Dermis blood vessel endothelial cell (primary cell): Measurements from ENCODE around the gene CRB2. TPM values are rescaled to one million over a fixed set of nuclear protein-coding genes. Genes with fewer than 3 reads are reported as not detected.
"Not testable (repeated sequence)": the region's sequence is repeated elsewhere in the genome, so short reads cannot be mapped to it uniquely, and the experiment has no call there.

Experiments used
- DNase-seq: peaks from one replicate; pipeline ENCODE4 v3.0.0; 2010
- total RNA-seq: library from RNA; depleted of rRNA; stranded (reverse); fragments of >200 nt; gene quantifications from 2 replicates; pipeline ENCODE4 v1.2.3, GENCODE V29; 2014

The CRB2 gene
- total RNA-seq, 1 donor from 2014 or later: not detected

GRCh38 chr9:123329329-123329955, 26.6 kb upstream of the CRB2 start:
- peak; percentile 17 for DNase-seq

DNA sequence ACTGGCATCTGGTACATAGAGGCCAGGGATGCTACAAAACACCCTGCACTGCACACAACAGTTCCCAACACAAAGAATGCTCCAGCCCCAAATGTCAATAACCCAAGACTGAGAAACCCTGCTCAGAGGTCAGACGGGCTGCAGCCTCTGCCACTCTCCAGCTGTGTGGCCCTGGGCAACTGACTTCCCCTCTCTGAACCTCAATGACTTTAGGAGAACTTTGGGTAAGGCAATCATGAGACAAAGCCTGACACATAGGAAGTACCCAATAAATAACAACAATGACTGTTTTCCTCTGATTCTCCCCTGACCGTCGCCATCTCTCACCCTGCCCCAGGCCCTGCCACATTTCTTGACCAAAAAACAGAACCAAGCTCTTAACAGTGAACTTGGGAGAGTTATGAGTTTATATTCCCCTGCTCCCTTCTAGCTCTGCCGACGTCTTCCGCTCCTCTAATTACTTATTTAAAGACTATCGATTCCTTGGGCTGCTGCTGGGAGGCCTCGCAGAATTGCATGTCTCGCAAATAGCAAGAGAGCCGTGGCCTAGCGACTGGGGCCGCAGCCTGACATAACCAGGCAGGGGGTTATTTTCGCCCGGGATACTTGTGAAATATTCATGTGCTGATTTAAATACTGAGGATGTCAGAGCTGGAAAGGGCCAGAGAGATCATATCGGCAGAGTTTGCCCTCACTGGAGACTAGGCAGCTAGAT, 24.5 kb upstream of the CRB2 start:
- no peak for DNase-seq

- not testable (repeated sequence) for DNase-seq
Observed at GRCh38 chr9:123333058-123333669, 22.8 kb upstream of the CRB2 start.

- no peak for DNase-seq
Observed at GRCh38 chr9:123334639-123335038, 21.4 kb upstream of the CRB2 start.

DNA sequence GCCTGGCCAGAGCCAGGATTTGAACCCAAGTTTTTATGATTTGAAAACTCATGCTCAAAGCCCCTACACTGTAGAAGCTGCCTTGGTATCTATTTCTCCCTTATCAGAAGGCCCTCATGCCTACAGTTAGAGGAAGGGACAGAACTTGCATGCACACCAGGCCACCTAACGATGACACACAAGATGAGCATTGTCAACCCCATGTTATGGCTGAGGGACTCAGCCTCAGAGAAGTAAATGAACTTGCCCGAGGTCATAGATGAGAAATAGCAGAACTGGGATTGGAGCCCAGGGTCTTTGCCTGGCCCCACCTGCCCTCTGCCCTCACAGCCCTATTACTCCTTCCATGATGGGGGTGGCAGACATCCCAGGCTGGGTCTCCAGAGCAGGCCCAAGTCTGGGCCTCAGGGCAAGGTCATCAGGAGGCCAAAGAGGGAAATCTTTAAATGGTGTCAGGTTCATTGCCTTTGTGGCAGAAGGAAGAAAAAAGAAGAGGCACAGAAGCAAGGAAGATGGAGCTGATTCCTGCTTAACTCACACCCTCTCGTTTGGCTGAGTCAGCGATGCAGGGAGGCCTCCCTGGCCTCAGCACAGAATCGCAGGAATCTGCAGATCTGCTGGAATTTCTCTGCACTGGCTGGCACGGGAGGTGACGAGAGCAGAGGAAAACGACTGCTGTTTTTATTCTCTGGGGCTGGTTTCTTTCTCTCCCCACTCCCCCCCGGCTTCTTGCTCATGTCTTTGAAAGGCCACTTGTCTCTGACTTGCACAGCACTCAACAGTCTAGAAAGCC, 20.6 kb upstream of the CRB2 start:
- no peak for DNase-seq

GRCh38 chr9:123335986-123336329, 20.0 kb upstream of the CRB2 start:
- DNase-seq: no peak

GRCh38 chr9:123336449-123336848, 19.5 kb upstream of the CRB2 start:
- no peak for DNase-seq

- DNase-seq: no peak
Observed at GRCh38 chr9:123336959-123337358, 19.0 kb upstream of the CRB2 start.

GRCh38 chr9:123337971-123338370, 18.0 kb upstream of the CRB2 start:
- DNase-seq: no peak

DNA sequence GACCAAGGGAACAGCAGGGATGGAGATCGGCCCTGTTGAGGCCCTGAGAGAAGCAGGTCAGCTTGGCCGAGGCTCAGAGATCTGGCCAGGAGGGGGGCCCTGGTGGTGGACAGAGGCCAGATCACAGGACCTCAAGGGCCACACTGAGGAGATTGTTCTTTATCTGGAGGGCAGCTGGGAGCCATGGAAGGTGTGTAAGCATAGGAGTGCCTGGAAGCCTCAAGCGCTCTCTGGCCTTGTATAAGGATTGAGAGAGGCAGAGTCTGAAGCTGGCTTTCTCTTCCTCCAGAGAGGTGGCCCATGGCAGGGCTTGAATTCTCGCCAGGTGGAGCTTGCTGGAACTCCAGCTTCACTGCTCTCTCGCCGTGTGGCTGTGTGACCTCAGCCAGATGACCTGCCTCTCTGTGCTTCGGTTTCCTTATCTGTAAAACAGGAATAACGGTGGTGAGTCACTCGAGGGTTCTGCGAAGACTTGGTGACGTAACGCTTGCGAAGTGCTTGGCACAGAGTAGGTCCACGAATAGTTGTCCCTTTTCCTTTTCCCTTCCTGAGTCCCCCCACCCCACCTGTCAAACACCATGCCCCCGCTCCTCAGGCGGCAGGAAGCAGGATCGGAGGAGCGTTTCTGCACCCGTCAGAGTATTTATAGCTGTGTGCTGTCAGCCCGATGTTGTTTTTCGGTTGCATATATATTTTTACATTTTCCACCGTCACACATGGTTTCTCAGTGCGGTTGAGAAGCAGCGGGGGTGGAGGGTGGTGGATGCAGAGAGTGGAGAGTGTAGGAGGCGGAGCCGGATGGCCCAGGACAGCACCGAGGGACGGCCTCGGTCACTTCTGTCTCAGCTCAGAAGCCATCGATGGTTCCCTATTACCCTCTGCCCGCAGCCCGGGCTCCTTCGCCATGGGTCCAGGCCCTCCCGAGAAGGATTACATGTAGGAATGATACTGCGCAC, 17.0 kb upstream of the CRB2 start:
- DNase-seq: peak; percentile 66

GRCh38 chr9:123339666-123340510, 16.1 kb upstream of the CRB2 start:
- peak; percentile 64 for DNase-seq

- no peak for DNase-seq
Observed at GRCh38 chr9:123341816-123342215, 14.2 kb upstream of the CRB2 start.

- DNase-seq: no peak
Observed at GRCh38 chr9:123342247-123342646, 13.8 kb upstream of the CRB2 start.

DNA sequence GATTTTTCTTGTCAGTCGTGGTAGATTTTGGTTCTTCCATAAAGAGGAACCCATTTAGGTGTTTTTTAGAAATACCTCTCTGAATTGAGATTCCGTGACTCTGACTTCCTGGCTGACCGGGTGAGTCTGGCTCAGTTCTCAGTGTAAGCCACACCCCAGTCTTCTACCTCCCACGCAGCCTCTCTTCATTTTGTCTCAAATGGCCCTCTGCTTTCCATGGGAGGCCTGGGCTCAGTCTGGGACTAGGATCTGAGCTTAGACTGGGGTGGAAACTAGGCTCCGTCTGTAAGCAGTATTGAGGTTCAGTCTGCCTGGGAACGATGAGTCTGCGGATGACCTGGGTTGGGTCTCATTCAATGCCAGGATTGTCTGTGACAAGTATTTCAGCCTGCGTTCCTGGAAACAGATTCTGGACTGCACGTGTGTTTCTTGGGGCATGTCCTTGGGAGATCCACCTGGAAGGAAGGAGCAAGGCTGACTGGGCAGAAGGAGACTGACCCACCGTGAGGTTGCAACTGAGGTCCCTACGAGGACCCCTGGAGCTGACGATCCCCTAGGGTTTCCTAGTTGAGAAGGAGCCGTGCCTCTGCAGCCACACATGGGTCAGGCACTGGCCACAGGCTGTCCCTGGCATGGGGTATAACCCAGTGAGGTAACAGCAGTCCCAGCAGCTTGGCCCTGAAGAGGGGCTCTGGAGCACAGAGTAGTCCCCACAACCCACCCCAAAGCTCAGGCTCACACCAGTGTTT, 12.4 kb upstream of the CRB2 start:
- no peak for DNase-seq

GRCh38 chr9:123344192-123344949, 11.6 kb upstream of the CRB2 start:
- DNase-seq: no peak

DNA sequence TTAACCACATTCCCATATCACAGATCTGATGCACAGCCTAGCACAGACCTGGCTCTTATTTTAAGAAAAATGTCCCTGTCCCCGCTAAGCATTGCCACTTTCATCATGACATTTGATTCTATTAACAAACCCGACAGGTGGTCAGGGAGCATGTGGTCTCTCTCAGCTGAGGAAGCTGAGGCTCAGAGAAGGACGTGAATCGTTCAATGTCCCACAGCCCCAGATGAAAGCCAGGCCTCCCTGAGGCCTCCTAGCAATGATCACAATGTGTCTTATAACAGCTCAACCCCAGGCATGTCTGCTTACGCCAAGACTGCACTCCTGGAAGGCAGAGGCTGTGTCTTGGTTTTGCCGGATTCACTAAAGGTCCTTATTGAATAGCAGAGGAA, 10.4 kb upstream of the CRB2 start:
- no peak for DNase-seq

DNA sequence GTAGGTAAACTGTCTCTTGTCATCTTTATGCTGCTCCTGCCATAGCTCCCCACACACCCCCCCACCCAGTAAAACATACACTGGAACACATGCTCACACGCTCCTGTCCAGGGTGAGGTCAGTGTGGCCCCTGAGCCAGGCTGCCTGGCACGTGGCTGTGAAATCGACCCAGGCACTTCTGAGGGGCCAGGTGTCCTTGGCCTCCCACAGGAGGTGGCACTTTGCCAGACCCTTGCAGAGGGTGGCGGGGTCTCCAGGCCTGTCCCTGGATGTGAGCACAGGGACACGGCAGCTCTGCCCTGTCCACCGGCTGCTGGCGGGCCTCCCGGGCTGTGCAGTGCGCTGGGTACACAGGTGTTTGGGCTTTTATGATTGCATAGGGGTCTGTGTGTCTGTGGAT, 10.0 kb upstream of the CRB2 start:
- no peak for DNase-seq

- no peak for DNase-seq
Observed at GRCh38 chr9:123346826-123347225, 9.2 kb upstream of the CRB2 start.

DNA sequence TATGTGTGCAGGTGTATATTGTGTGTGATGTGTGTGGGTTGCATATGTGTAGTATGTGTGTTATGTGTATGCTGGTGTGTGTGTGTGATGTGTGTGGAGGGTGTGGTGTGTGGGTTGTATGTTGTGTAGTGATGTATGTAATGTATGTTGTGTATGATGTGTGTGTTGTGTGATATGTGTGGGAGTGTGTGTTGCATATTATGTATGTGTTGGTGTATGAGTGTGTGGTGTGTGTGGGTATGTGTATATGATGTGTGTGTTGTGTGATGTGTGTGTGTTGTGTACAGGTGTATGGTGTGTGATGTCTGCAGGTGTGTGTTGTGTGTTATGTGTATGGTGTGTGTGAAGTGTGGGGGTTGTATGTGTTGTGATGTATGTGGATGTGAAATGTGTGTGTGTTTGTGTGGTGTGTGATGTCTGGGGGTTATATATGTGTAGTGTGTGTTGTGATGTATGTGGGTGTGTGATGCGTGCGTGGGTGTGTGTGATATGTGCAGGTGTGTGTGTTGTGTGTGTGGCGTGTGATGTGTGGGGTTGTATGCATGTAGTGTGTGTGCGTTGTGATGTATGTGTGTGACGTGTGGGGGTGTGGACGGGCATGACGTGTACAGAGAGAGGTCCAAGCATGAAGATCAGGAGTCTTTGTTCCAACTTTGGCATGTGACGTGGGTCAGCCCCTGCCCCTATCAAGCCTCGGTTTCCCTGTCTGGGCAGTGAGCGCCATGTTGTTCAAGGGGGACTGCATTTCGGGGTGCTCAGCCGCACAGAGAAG, 8.5 kb upstream of the CRB2 start:
- no peak for DNase-seq
